ENCODE measurements around the gene HPX. TPM values are rescaled to one million over a fixed set of nuclear protein-coding genes. Genes with fewer than 3 reads are reported as not detected.

Gene HPX
- total RNA-seq, 1 experiment from 2014 or later: 1.0 TPM

DNA sequence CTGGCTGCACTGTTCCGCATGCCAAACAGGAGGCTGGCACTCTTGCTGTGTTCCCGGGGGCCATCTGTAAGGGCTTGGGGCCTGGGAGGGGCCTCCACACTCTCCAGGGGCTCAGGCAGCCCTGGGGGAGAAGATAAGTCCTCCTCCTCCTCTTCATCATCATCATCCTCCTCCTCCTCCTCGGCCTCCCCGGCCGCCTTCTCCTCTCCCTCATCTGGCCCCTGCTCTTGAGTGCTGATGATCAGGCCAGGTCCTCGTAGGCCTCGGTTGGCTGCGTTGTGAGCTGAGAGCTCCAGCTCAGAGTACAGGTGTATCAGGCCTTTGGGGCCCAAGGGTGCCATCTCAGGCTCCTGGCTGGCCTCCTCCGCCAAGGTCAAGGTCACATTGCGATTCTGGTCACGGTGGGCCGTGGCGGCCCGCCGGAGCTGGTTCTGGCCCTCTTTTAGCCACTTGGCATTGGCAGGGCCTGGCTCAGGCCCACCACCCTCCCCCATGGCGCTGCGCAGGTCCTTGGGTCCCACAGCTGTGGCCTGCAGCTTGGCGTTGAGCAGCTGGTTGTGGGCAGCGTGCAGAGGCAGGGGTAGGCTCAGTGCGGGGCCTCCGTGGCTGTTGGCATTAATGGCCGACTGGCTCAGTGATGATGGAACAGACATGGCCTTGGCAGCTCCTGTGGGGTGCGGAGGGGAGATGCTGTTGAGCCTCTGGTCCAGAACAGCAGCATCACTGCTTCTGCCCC is 29.9 kb downstream of the HPX start:
- H3K4me3 ChIP-seq (ENCODE audit: low read depth in 2 of 2, low read length in 2 of 2): no peak overlapping the region
- no TSS peak for BruUV-seq (replicated peaks)
- CTCF ChIA-PET: no interaction called here
- no peaks in the 10 kb centered on the region for H3K36me3 ChIP-seq (ENCODE audit: control insufficient read depth, insufficient read depth, low read length)
- no peak for ATAC-seq
- in situ Hi-C loops (cut with HindIII; ENCODE audit: low pct_unique_long_range_greater_than_20kb, low sequenced_read_pairs): no loop called here
- no peaks in the 10 kb centered on the region for H3K27me3 ChIP-seq (ENCODE audit: control insufficient read depth, insufficient read depth, low read length)
- DNase-seq (ENCODE audit: low read depth, low spot score): no peak
- intact Hi-C loops (cut with micrococcal nuclease; ENCODE audit: unreplicated experiment): no loop called here
- TF ChIP-seq, protein P1, sequence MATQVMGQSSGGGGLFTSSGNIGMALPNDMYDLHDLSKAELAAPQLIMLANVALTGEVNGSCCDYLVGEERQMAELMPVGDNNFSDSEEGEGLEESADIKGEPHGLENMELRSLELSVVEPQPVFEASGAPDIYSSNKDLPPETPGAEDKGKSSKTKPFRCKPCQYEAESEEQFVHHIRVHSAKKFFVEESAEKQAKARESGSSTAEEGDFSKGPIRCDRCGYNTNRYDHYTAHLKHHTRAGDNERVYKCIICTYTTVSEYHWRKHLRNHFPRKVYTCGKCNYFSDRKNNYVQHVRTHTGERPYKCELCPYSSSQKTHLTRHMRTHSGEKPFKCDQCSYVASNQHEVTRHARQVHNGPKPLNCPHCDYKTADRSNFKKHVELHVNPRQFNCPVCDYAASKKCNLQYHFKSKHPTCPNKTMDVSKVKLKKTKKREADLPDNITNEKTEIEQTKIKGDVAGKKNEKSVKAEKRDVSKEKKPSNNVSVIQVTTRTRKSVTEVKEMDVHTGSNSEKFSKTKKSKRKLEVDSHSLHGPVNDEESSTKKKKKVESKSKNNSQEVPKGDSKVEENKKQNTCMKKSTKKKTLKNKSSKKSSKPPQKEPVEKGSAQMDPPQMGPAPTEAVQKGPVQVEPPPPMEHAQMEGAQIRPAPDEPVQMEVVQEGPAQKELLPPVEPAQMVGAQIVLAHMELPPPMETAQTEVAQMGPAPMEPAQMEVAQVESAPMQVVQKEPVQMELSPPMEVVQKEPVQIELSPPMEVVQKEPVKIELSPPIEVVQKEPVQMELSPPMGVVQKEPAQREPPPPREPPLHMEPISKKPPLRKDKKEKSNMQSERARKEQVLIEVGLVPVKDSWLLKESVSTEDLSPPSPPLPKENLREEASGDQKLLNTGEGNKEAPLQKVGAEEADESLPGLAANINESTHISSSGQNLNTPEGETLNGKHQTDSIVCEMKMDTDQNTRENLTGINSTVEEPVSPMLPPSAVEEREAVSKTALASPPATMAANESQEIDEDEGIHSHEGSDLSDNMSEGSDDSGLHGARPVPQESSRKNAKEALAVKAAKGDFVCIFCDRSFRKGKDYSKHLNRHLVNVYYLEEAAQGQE (IDR thresholded peaks at IDR 0.05; ENCODE audit: insufficient read depth in 1 of 2, low read depth in 2 of 2, low read length in 1 of 2): no peak
- TF ChIP-seq SIN3A (IDR thresholded peaks at IDR 0.05; ENCODE audit: borderline replicate concordance, insufficient read depth, low read depth, low read length) (no peak), POLR2AphosphoS5 (IDR thresholded peaks at IDR 0.05; ENCODE audit: low read depth, low read length) (no peak), TCF7L2 (IDR thresholded peaks at IDR 0.05; ENCODE audit: low read depth, low read length) (no peak)
- TF ChIP-seq, protein P2, sequence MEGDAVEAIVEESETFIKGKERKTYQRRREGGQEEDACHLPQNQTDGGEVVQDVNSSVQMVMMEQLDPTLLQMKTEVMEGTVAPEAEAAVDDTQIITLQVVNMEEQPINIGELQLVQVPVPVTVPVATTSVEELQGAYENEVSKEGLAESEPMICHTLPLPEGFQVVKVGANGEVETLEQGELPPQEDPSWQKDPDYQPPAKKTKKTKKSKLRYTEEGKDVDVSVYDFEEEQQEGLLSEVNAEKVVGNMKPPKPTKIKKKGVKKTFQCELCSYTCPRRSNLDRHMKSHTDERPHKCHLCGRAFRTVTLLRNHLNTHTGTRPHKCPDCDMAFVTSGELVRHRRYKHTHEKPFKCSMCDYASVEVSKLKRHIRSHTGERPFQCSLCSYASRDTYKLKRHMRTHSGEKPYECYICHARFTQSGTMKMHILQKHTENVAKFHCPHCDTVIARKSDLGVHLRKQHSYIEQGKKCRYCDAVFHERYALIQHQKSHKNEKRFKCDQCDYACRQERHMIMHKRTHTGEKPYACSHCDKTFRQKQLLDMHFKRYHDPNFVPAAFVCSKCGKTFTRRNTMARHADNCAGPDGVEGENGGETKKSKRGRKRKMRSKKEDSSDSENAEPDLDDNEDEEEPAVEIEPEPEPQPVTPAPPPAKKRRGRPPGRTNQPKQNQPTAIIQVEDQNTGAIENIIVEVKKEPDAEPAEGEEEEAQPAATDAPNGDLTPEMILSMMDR (IDR thresholded peaks at IDR 0.05): no peak
- H3K27ac ChIP-seq (ENCODE audit: low read length): no peak overlapping the region
- H3K9me3 ChIP-seq (ENCODE audit: control insufficient read depth, insufficient read depth, low read depth, low read length): no peaks in the 10 kb centered on the region
- no peaks in the 10 kb centered on the region for H3K4me1 ChIP-seq (ENCODE audit: control insufficient read depth, insufficient read depth, low read length)
- POLR2A ChIA-PET: no interaction called here

DNA sequence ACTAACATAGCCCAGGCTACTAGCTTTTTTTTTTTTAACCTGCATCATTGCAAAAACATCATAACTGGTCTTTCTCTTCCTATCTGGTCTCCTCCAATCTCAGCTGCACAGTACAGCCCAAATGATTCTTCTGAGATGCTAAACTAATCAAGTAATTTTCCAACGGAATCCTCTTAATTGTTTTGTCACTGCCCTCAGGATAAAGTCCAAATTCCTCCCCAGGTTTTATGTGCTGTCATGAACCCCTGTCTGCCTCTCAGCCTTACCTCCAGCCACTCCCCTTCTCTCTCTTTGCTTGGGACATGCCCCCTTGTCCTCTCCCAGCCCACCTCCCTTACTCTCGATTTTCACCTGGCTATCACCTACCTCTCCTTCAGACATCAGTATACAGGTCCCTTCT is 34.4 kb downstream of the HPX start:
- no peak for ATAC-seq
- ChIA-PET POLR2A (no interaction called here), CTCF (interaction anchor here (0.6 kb wide), 1 partner anchor 34 kb away, joined by 13 read pairs; no protein-coding TSS in a partner anchor)
- H3K27ac ChIP-seq (ENCODE audit: low read length): no peak overlapping the region
- BruUV-seq (replicated peaks): no TSS peak
- DNase-seq (ENCODE audit: low read depth, low spot score): no peak
- no peaks in the 10 kb centered on the region for H3K9me3 ChIP-seq (ENCODE audit: control insufficient read depth, insufficient read depth, low read depth, low read length)
- H3K36me3 ChIP-seq (ENCODE audit: control insufficient read depth, insufficient read depth, low read length): no peaks in the 10 kb centered on the region
- intact Hi-C loops (cut with micrococcal nuclease; ENCODE audit: unreplicated experiment): no loop called here
- no peaks in the 10 kb centered on the region for H3K4me1 ChIP-seq (ENCODE audit: control insufficient read depth, insufficient read depth, low read length)
- no peak overlapping the region for H3K4me3 ChIP-seq (ENCODE audit: low read depth in 2 of 2, low read length in 2 of 2)
- in situ Hi-C loops (cut with HindIII; ENCODE audit: low pct_unique_long_range_greater_than_20kb, low sequenced_read_pairs): no loop called here
- no peaks in the 10 kb centered on the region for H3K27me3 ChIP-seq (ENCODE audit: control insufficient read depth, insufficient read depth, low read length)
- TF ChIP-seq POLR2AphosphoS5 (IDR thresholded peaks at IDR 0.05; ENCODE audit: low read depth, low read length) (no peak), SIN3A (IDR thresholded peaks at IDR 0.05; ENCODE audit: borderline replicate concordance, insufficient read depth, low read depth, low read length) (no peak)
- TF ChIP-seq, protein P2 (IDR thresholded peaks at IDR 0.05): no peak
- TF ChIP-seq, protein P1 (IDR thresholded peaks at IDR 0.05; ENCODE audit: insufficient read depth in 1 of 2, low read depth in 2 of 2, low read length in 1 of 2): no peak

Data from Panc1 (cell line).